Hematopoietic multipotent progenitor cell treated with erythropoietin and hydrocortisone succinate and interleukin-3 and kit ligand, for 17 days (in vitro differentiated cells): ENCODE measurements around the gene GALNT1.
A peak's percentile ranks its signal among the peaks of the same experiment; 100 is the strongest.

ENCODE experiments used
- DNase-seq: peaks from one replicate; pipeline ENCODE4 v3.0.0-alpha.2; 2015; ENCODE audit warnings: low spot score

GALNT1 gene

GRCh38 chr18:35717182-35717581 is 135.6 kb downstream of the GALNT1 start:
- no peak for DNase-seq

- no peak for DNase-seq
These were observed 140.0 kb downstream of the GALNT1 start for GRCh38 chr18:35721431-35722081.

- DNase-seq, result no peak
These were observed 147.1 kb downstream of the GALNT1 start for GRCh38 chr18:35728676-35729075.

- DNase-seq, result no peak
These were observed 148.6 kb downstream of the GALNT1 start for GRCh38 chr18:35729991-35730668.

GRCh38 chr18:35730691-35731370 is 149.3 kb downstream of the GALNT1 start:
- DNase-seq, result no peak

GRCh38 chr18:35731701-35732100 is 150.2 kb downstream of the GALNT1 start:
- DNase-seq, result no peak

- DNase-seq, result no peak
These were observed 150.6 kb downstream of the GALNT1 start for GRCh38 chr18:35732162-35732561.

GRCh38 chr18:35732636-35733035 is 151.1 kb downstream of the GALNT1 start:
- no peak for DNase-seq

- DNase-seq, result no peak
These were observed 151.9 kb downstream of the GALNT1 start for GRCh38 chr18:35733408-35733807.

- no peak for DNase-seq
These were observed 155.2 kb downstream of the GALNT1 start for GRCh38 chr18:35736696-35737095.

- no peak for DNase-seq
These were observed 158.2 kb downstream of the GALNT1 start for GRCh38 chr18:35739778-35740177.

- DNase-seq, result no peak
These were observed 159.1 kb downstream of the GALNT1 start for GRCh38 chr18:35740656-35741055.

- DNase-seq, result no peak
These were observed 162.4 kb downstream of the GALNT1 start for GRCh38 chr18:35743916-35744315.

GRCh38 chr18:35745814-35746213 is 164.3 kb downstream of the GALNT1 start:
- DNase-seq, result no peak

- DNase-seq, result no peak
These were observed 165.3 kb downstream of the GALNT1 start for GRCh38 chr18:35746826-35747339.

GRCh38 chr18:35747894-35748472 is 166.4 kb downstream of the GALNT1 start:
- DNase-seq, result no peak

GRCh38 chr18:35749701-35750100 is 168.2 kb downstream of the GALNT1 start:
- DNase-seq, result no peak

- no peak for DNase-seq
These were observed 169.4 kb downstream of the GALNT1 start for GRCh38 chr18:35750929-35751328.

- no peak for DNase-seq
These were observed 171.9 kb downstream of the GALNT1 start for GRCh38 chr18:35753306-35753910.

- DNase-seq, result no peak
These were observed 172.9 kb downstream of the GALNT1 start for GRCh38 chr18:35754464-35754863.

- no peak for DNase-seq
These were observed 173.8 kb downstream of the GALNT1 start for GRCh38 chr18:35755369-35755768.

- peak; percentile 68 for DNase-seq
These were observed 175.1 kb downstream of the GALNT1 start for GRCh38 chr18:35756506-35757117.
